Endothelial cell (in vitro differentiated cells): ENCODE measurements around the gene RPE65. TPM values are rescaled to one million over a fixed set of nuclear protein-coding genes. Genes with fewer than 3 reads are reported as not detected.

Experiments
- DNase-seq: peaks from one replicate; pipeline ENCODE4 v3.0.0; 2021; ENCODE audit warnings: low spot score
- H3K27ac Mint-ChIP-seq: one replicate; pipeline ENCODE4 v1.8.0; 2021; ENCODE audit warnings: mixed read lengths, inconsistent platforms; ENCODE audit not compliant: unreplicated experiment
- H3K27me3 Mint-ChIP-seq: one replicate; pipeline ENCODE4 v1.8.0; 2021; ENCODE audit warnings: mild to moderate bottlenecking, moderate library complexity, mixed read lengths, inconsistent platforms; ENCODE audit not compliant: unreplicated experiment
- H3K36me3 Mint-ChIP-seq: one replicate; pipeline ENCODE4 v1.8.0; 2021; ENCODE audit warnings: mild to moderate bottlenecking, low read depth, mixed read lengths, inconsistent platforms; ENCODE audit not compliant: unreplicated experiment
- H3K4me1 Mint-ChIP-seq: one replicate; pipeline ENCODE4 v1.8.0; 2021; ENCODE audit warnings: mild to moderate bottlenecking, mixed read lengths, inconsistent platforms; ENCODE audit not compliant: unreplicated experiment
- H3K4me3 Mint-ChIP-seq: one replicate; pipeline ENCODE4 v1.8.0; 2021; ENCODE audit warnings: mild to moderate bottlenecking, mixed read lengths, inconsistent platforms; ENCODE audit not compliant: unreplicated experiment
- H3K9me3 Mint-ChIP-seq: one replicate; pipeline ENCODE4 v1.8.0; 2021; ENCODE audit warnings: mixed read lengths, inconsistent platforms; ENCODE audit not compliant: unreplicated experiment
- CTCF ChIP-seq: fragments of 200-600 bp; sonication (generic); IDR thresholded peaks from one replicate; pipeline ENCODE4 v1.5.0; 2021; ENCODE audit warnings: antibody characterized with exemption; ENCODE audit not compliant: unreplicated experiment
- long read RNA-seq: library from polyadenylated mRNA; unstranded; transcript quantifications from one replicate; pipeline ENCODE4 v2.0.0, GENCODE V29; 2020; ENCODE audit not compliant: unreplicated experiment
- total RNA-seq: library from RNA; stranded (reverse); fragmentation: NEBNext Ultra II Directional; extraction: Animal tissue kit (Norgen Biotek cat#: 25700); gene quantifications from one replicate; pipeline ENCODE4 v1.2.1, GENCODE V29; 2021; ENCODE audit not compliant: unreplicated experiment

The RPE65 gene
- total RNA-seq, result not detected
- long read RNA-seq, result 0 reads

GRCh38 chr1:68449901-68450300, at the start of gene RPE65:
Gene RPE65 (minus strand): TSS chr1:68449954. CDS start chr1:68449905, 49 bp downstream.
- no peak for TF ChIP-seq CTCF
- H3K4me1 Mint-ChIP-seq, result no peaks in the 10 kb centered on the region
- H3K27ac Mint-ChIP-seq, result no peak within 1 kb of the TSS
- peaks cover 2% of the 10 kb centered on the region for H3K27me3 Mint-ChIP-seq
- DNase-seq, result no peak
- H3K4me3 Mint-ChIP-seq, result no peak within 1 kb of the TSS
- H3K36me3 Mint-ChIP-seq, result no peaks in the 10 kb centered on the region
- no peaks in the 10 kb centered on the region for H3K9me3 Mint-ChIP-seq

- Mint-ChIP-seq H3K4me1 (no peaks in the 10 kb centered on the region), H3K27me3 (no peaks in the 10 kb centered on the region), H3K36me3 (no peaks in the 10 kb centered on the region), H3K9me3 (no peaks in the 10 kb centered on the region), H3K27ac (no peak overlapping the region), H3K4me3 (peak overlapping the region; percentile 94)
- no peak for TF ChIP-seq CTCF
- no peak for DNase-seq
These were observed 47.6 kb upstream of the RPE65 start for GRCh38 chr1:68497358-68497698.

- Mint-ChIP-seq H3K27ac (no peak within 1 kb of the TSS), H3K27me3 (no peaks in the 10 kb centered on the region), H3K4me1 (no peaks in the 10 kb centered on the region), H3K9me3 (no peaks in the 10 kb centered on the region), H3K4me3 (peak within 1 kb of the TSS; percentile 94), H3K36me3 (no peaks in the 10 kb centered on the region)
- no peak for TF ChIP-seq CTCF
- DNase-seq, result peak; percentile 98
These were observed 47.1 kb upstream of the RPE65 start, which contains the start of gene DEPDC1 for GRCh38 chr1:68496680-68497357. Gene DEPDC1 (minus strand): TSS chr1:68497082. CDS start chr1:68496999, 83 bp downstream.

- no peak overlapping the region for H3K27ac Mint-ChIP-seq
- peak; percentile 3 for DNase-seq
- H3K4me3 Mint-ChIP-seq, result peak overlapping the region; percentile 94
- no peaks in the 10 kb centered on the region for H3K36me3 Mint-ChIP-seq
- no peaks in the 10 kb centered on the region for H3K9me3 Mint-ChIP-seq
- no peak for TF ChIP-seq CTCF
- no peaks in the 10 kb centered on the region for H3K4me1 Mint-ChIP-seq
- no peaks in the 10 kb centered on the region for H3K27me3 Mint-ChIP-seq
These were observed 46.4 kb upstream of the RPE65 start for GRCh38 chr1:68495968-68496679.

GRCh38 chr1:68495532-68495931, 45.8 kb upstream of the RPE65 start:
- Mint-ChIP-seq H3K4me3 (no peak overlapping the region), H3K27me3 (no peaks in the 10 kb centered on the region), H3K27ac (no peak overlapping the region), H3K36me3 (no peaks in the 10 kb centered on the region), H3K4me1 (no peaks in the 10 kb centered on the region), H3K9me3 (no peaks in the 10 kb centered on the region)
- no peak for DNase-seq
- no peak for TF ChIP-seq CTCF
